ENCODE data around the gene PPP4C.

The PPP4C gene

DNA sequence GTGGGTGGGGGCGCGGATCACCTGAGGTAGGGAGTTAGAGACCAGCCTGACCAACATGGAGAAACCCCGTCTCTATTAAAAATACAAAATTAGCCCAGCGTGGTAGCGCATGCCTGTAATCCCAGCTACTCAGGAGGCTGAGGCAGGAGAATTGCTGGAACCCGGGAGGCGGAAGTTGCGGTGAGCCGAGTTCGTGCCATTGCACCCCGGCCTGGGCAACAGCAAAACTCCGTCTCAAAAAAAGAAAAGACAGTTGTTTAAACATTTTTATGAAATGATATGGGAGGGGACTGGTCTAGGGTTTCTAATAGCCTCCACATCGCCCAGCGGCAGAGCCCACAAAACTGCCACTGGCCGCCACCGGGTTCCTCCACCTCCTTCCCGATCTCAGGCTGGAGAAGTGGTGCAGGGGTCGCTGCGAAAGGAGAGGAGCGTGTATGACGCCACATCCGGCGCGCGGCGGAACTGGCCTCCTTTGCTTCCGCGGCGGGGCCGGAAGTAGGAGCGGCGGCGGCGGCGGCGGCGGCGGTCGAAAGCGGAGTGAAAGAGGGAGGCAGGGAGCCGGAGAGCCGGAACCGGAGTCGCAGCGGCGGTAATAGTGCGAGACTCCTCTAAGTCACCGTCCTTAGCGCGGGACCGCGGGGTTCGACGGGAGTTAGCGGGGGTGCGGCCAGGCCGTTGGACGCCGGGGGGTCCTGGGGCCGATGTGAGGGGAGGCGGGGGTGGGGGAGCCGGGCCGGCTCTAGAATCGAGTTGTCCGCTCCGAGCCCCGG, at the start of gene PPP4C:
TSS of gene PPP4C (plus strand) at position 492 of the 773 bp plus-strand sequence. CDS start 384 bp downstream, outside the sequence.
- no peak for DNase-seq (ENCODE audit: extremely low read depth, low read depth)
- peak within 1 kb of the TSS; percentile 92 for H3K4me3 ChIP-seq (replicated peaks; ENCODE audit: low read depth, low read length)
- no peak for TF ChIP-seq CTCF (IDR thresholded peaks at IDR 0.05; ENCODE audit: low read depth, low read length, missing control alignments)

DNA sequence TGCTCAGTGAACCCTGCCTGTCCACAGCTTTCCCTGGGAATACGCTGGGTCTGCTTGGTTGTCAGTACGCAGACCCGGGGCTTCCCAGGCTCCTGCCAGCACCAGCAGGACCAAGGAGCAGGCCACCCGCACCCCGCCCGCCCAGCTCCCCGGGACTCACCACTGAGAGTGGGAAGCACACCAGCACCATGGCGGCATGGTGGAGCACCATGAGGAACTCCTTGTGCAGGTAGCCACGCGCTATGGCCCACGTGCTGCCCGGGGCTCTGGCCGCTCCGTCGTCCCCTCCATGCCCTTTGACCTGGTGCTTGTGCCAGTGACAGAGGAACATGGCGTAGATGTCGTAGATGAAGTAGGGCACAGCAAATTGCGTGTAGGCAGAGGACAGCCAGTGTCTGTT, 49.3 kb upstream of the PPP4C start:
- no peak overlapping the region for H3K4me3 ChIP-seq (replicated peaks; ENCODE audit: low read depth, low read length)
- no peak for TF ChIP-seq CTCF (IDR thresholded peaks at IDR 0.05; ENCODE audit: low read depth, low read length, missing control alignments)
- no peak for DNase-seq (ENCODE audit: extremely low read depth, low read depth)

GRCh38 chr16:30027588-30028437, 48.0 kb upstream of the PPP4C start:
- no peak for DNase-seq (ENCODE audit: extremely low read depth, low read depth)
- TF ChIP-seq CTCF (IDR thresholded peaks at IDR 0.05; ENCODE audit: low read depth, low read length, missing control alignments): no peak
- no peak overlapping the region for H3K4me3 ChIP-seq (replicated peaks; ENCODE audit: low read depth, low read length)

DNA sequence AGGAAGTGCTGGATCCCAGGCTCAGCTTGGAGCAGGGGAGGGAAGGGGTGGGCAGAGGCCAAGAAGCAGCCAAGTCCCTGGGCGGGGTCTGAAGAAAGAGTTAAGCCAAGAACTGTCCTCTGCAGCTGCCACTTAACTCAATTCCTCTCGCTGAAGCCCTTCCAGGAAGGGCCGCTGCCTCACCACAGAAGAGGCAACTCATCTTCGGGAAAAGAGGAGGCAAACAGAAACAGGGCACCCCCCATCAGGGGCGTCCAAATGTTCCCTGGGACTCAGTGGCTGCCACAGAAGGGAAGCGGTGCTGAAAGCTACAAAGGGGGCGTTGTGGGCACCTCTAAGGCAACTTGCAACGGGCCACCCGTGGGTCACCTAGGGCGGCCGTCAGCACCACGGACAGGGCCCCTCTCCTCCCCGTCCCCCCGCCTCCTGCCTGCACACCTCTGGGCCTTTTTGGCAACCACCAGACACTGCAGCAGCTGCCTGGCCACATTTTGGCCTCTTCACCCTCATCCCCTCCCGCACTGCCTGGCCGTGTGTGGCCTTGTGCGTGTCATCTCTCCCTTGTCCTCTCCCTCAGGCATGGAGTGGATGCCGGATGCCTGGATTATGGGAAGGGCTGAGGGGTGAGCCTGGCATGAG, 47.2 kb upstream of the PPP4C start:
- no peak for TF ChIP-seq CTCF (IDR thresholded peaks at IDR 0.05; ENCODE audit: low read depth, low read length, missing control alignments)
- no peak overlapping the region for H3K4me3 ChIP-seq (replicated peaks; ENCODE audit: low read depth, low read length)
- DNase-seq (ENCODE audit: extremely low read depth, low read depth): no peak

GRCh38 chr16:30030011-30030685, 45.6 kb upstream of the PPP4C start:
- TF ChIP-seq CTCF (IDR thresholded peaks at IDR 0.05; ENCODE audit: low read depth, low read length, missing control alignments): no peak
- DNase-seq (ENCODE audit: extremely low read depth, low read depth): no peak
- no peak overlapping the region for H3K4me3 ChIP-seq (replicated peaks; ENCODE audit: low read depth, low read length)

- no peak for TF ChIP-seq CTCF (IDR thresholded peaks at IDR 0.05; ENCODE audit: low read depth, low read length, missing control alignments)
- DNase-seq (ENCODE audit: extremely low read depth, low read depth): no peak
- H3K4me3 ChIP-seq (replicated peaks; ENCODE audit: low read depth, low read length): no peak within 1 kb of the TSS
Measured at GRCh38 chr16:30030841-30031413, 44.9 kb upstream of the PPP4C start, which contains the start of gene TLCD3B. TLCD3B (minus strand) TSS chr16:30031271; CDS start chr16:30030527, 744 bp downstream.
